Erythroblast (primary cell): ENCODE results near the gene CPA4.

Source experiments
- GATA1 ChIP-seq: IDR thresholded peaks from 2 replicates; pipeline ENCODE4 v1.6.1; 2011; ENCODE audit warnings: low read depth, mild to moderate bottlenecking, control low read depth, low read length, moderate library complexity
- POLR2A ChIP-seq: IDR thresholded peaks from 2 replicates; pipeline ENCODE4 v1.6.1; 2011; ENCODE audit warnings: mild to moderate bottlenecking, low read length

DNA sequence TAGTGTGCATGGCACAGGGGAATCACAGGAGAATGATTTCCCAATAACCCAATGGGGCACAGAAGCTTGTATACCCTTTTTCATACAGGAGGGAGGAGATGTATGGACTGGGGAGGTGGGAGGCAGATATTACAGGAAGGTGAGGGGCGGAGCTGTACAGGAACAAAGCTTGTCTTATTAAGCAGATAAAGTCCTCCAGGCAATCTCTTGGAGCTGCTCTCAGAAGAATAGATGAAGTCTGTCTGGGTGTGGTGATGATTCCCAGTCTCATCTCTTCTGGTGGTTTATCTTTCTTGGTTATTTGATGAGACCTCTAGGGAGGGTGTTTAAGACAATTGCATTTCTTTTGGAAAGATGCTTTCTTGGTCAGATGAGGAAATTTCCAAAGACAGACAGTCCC, 26.6 kb downstream of the CPA4 start:
- TF ChIP-seq POLR2A (no peak), GATA1 (no peak)
